HEK293T (cell line): ENCODE results near the gene SPSB4.

Source experiments
- CTCF ChIA-PET: fragments of 350-600 bp; formaldehyde crosslinking; extraction: SDS; loops from one replicate; lab custom pipeline; 2021; ENCODE audit warnings: antibody characterized with exemption, inconsistent platforms; lab: Yijun Ruan, JAX
- POLR2A ChIA-PET: fragments of 350-600 bp; formaldehyde crosslinking; extraction: SDS; loops from one replicate; lab custom pipeline; 2020; ENCODE audit warnings: antibody characterized with exemption, inconsistent platforms; lab: Yijun Ruan, JAX
- DNase-seq: peaks from one replicate; pipeline ENCODE4 v3.0.0; 2012; ENCODE audit warnings: mixed read lengths; ENCODE audit errors: extremely low spot score
- ARNT ChIP-seq: fragments of 450-650 bp; IDR thresholded peaks from 2 replicates; pipeline ENCODE4 v1.6.1; 2017; ENCODE audit warnings: mild to moderate bottlenecking
- BHLHE40 ChIP-seq: fragments of 450-650 bp; IDR thresholded peaks from 2 replicates; pipeline ENCODE4 v1.6.1; 2016; ENCODE audit warnings: mild to moderate bottlenecking, moderate library complexity, borderline replicate concordance
- CTBP1 ChIP-seq: fragments of 450-650 bp; IDR thresholded peaks from 2 replicates; pipeline ENCODE4 v1.6.1; 2016; ENCODE audit warnings: borderline replicate concordance
- ELF4 ChIP-seq: fragments of 450-650 bp; IDR thresholded peaks from 2 replicates; pipeline ENCODE4 v1.6.1; 2017; ENCODE audit warnings: antibody characterized with exemption
- FOXA1 ChIP-seq: fragments of 450-650 bp; IDR thresholded peaks from 2 replicates; pipeline ENCODE4 v1.6.1; 2016; ENCODE audit warnings: mild to moderate bottlenecking
- FOXK2 ChIP-seq: fragments of 450-650 bp; IDR thresholded peaks from 2 replicates; pipeline ENCODE4 v1.6.1; 2016; ENCODE audit warnings: mild to moderate bottlenecking
- FOXM1 ChIP-seq: fragments of 450-650 bp; IDR thresholded peaks from 2 replicates; pipeline ENCODE4 v1.6.1; 2017; ENCODE audit warnings: mild to moderate bottlenecking, borderline replicate concordance
- HDGF ChIP-seq: fragments of 450-650 bp; IDR thresholded peaks from 2 replicates; pipeline ENCODE4 v1.6.1; 2017; ENCODE audit warnings: antibody characterized with exemption, borderline replicate concordance
- L3MBTL2 ChIP-seq: fragments of 450-650 bp; conservative IDR thresholded peaks from 2 replicates; pipeline ENCODE4 v1.6.1; 2016; ENCODE audit warnings: mild to moderate bottlenecking
- LEF1 ChIP-seq: fragments of 450-650 bp; IDR thresholded peaks from 2 replicates; pipeline ENCODE4 v1.6.1; 2017; ENCODE audit warnings: mild to moderate bottlenecking, borderline replicate concordance
- NFRKB ChIP-seq: fragments of 450-650 bp; IDR thresholded peaks from 2 replicates; pipeline ENCODE4 v1.6.1; 2016; ENCODE audit warnings: mild to moderate bottlenecking, moderate library complexity
- PKNOX1 ChIP-seq: fragments of 450-650 bp; IDR thresholded peaks from 2 replicates; pipeline ENCODE4 v1.6.1; 2016
- SP1 ChIP-seq: fragments of 450-650 bp; IDR thresholded peaks from 2 replicates; pipeline ENCODE4 v1.6.1; 2017
- SUZ12 ChIP-seq: fragments of 450-650 bp; IDR thresholded peaks from 2 replicates; pipeline ENCODE4 v1.6.1; 2016; ENCODE audit warnings: mild to moderate bottlenecking
- TARDBP ChIP-seq: fragments of 450-650 bp; IDR thresholded peaks from 2 replicates; pipeline ENCODE4 v1.6.1; 2016
- ZNF384 ChIP-seq: fragments of 450-650 bp; IDR thresholded peaks from 2 replicates; pipeline ENCODE4 v1.6.1; 2016

SPSB4 gene

GRCh38 chr3:141176775-141177174 lies 125.6 kb downstream of the SPSB4 start:
- TF ChIP-seq LEF1: no peak
- TF ChIP-seq SUZ12: no peak
- no peak for TF ChIP-seq HDGF
- ChIA-PET POLR2A (no interaction called here), CTCF (no interaction called here)
- no peak for DNase-seq

GRCh38 chr3:141178026-141178425 lies 126.9 kb downstream of the SPSB4 start:
- CTCF ChIA-PET: no interaction called here
- no peak for TF ChIP-seq CTBP1
- no peak for TF ChIP-seq BHLHE40
- no peak for TF ChIP-seq ZNF384
- TF ChIP-seq TARDBP: no peak
- no peak for TF ChIP-seq L3MBTL2
- no peak for TF ChIP-seq HDGF
- no peak for TF ChIP-seq NFRKB
- no peak for TF ChIP-seq ELF4
- no peak for TF ChIP-seq FOXK2
- TF ChIP-seq ARNT: no peak
- DNase-seq: no peak
- POLR2A ChIA-PET: no interaction called here

- CTCF ChIA-PET: interaction anchor here (0.6 kb wide), 1 partner anchor 152 kb away, joined by 10 read pairs; no protein-coding TSS in a partner anchor
- POLR2A ChIA-PET: no interaction called here
- DNase-seq: no peak
- TF ChIP-seq L3MBTL2: no peak
- no peak for TF ChIP-seq NFRKB
- TF ChIP-seq CTBP1: no peak
- no peak for TF ChIP-seq TARDBP
- TF ChIP-seq HDGF: no peak
- TF ChIP-seq ZNF384: no peak
- no peak for TF ChIP-seq BHLHE40
- no peak for TF ChIP-seq SUZ12
- no peak for TF ChIP-seq FOXK2
Observed at GRCh38 chr3:141178551-141178950, 127.4 kb downstream of the SPSB4 start.

GRCh38 chr3:141179983-141180382 lies 128.8 kb downstream of the SPSB4 start:
- TF ChIP-seq SUZ12: no peak
- no peak for TF ChIP-seq TARDBP
- no peak for TF ChIP-seq FOXK2
- no peak for TF ChIP-seq LEF1
- no peak for TF ChIP-seq FOXA1
- TF ChIP-seq CTBP1: no peak
- TF ChIP-seq PKNOX1: no peak
- no peak for TF ChIP-seq BHLHE40
- no peak for TF ChIP-seq ARNT
- TF ChIP-seq ELF4: no peak
- no peak for TF ChIP-seq L3MBTL2
- TF ChIP-seq FOXM1: no peak
- no peak for TF ChIP-seq HDGF
- TF ChIP-seq SP1: no peak
- TF ChIP-seq ZNF384: no peak
- no peak for DNase-seq
- POLR2A ChIA-PET: no interaction called here
- CTCF ChIA-PET: interaction anchor here (0.6 kb wide), 1 partner anchor 28 kb away, joined by 4 read pairs; no protein-coding TSS in a partner anchor

GRCh38 chr3:141181196-141181595 lies 130.0 kb downstream of the SPSB4 start:
- ChIA-PET CTCF (no interaction called here), POLR2A (no interaction called here)
- no peak for DNase-seq
- TF ChIP-seq ZNF384 (no peak), CTBP1 (no peak), TARDBP (no peak), BHLHE40 (no peak), LEF1 (no peak), HDGF (no peak), FOXA1 (no peak), L3MBTL2 (no peak)

- POLR2A ChIA-PET: no interaction called here
- DNase-seq: no peak
- CTCF ChIA-PET: no interaction called here
- TF ChIP-seq ZNF384 (no peak), BHLHE40 (no peak), FOXM1 (no peak), TARDBP (no peak), NFRKB (no peak), CTBP1 (no peak), HDGF (no peak), SP1 (no peak), LEF1 (no peak), ELF4 (no peak)
Observed at GRCh38 chr3:141181819-141182218, 130.7 kb downstream of the SPSB4 start.

GRCh38 chr3:141183606-141184005 lies 132.5 kb downstream of the SPSB4 start:
- CTCF ChIA-PET: interaction anchor here (1.0 to 1.9 kb wide), 2 partner anchors 8 to 12 kb away, joined by 3 to 5 read pairs; no protein-coding TSS in a partner anchor
- POLR2A ChIA-PET: no interaction called here
- no peak for DNase-seq
- TF ChIP-seq HDGF (no peak), ZNF384 (no peak), LEF1 (no peak), NFRKB (no peak), TARDBP (no peak), CTBP1 (no peak), ARNT (no peak), FOXA1 (no peak), SUZ12 (no peak), SP1 (no peak), ELF4 (no peak), L3MBTL2 (no peak), FOXM1 (no peak)

GRCh38 chr3:141184430-141184829 lies 133.3 kb downstream of the SPSB4 start:
- ChIA-PET CTCF (no interaction called here), POLR2A (no interaction called here)
- no peak for DNase-seq
- TF ChIP-seq ELF4: no peak
